GM12878 (cell line): ENCODE data around the gene UMAD1. TPM values are rescaled to one million over a fixed set of nuclear protein-coding genes. Genes with fewer than 3 reads are reported as not detected.

Experiments
- ATAC-seq: fragments of 200-7000 bp; cut with Tn5 transposase; 3 replicates; pipeline ENCODE4 v1.9.1; 2020; ENCODE audit warnings: mild to moderate bottlenecking, moderate library complexity
- BruUV-seq: library from RNA; stranded (reverse); fragments of 400-500 nt; replicated peaks from 2 replicates; lab custom pipeline; 2021; lab: Mats Ljungman, UMichigan
- CTCF ChIA-PET: fragments of 300-600 bp; sonication (Branson Sonifier 250); formaldehyde crosslinking; extraction: SDS; loops from one replicate; lab custom pipeline; 2021; ENCODE audit warnings: inconsistent platforms; lab: Yijun Ruan, JAX
- POLR2A ChIA-PET: fragments of 350-600 bp; formaldehyde crosslinking; extraction: SDS; loops from one replicate; lab custom pipeline; 2021; ENCODE audit warnings: inconsistent platforms; lab: Charles Lee
- RAD21 ChIA-PET: fragments of 300-600 bp; sonication (Branson Sonifier 250); formaldehyde crosslinking; loops from one replicate; lab custom pipeline; 2023; ENCODE audit warnings: antibody characterized with exemption; ENCODE audit not compliant: unreplicated experiment; lab: Charles Lee
- SMC1A ChIA-PET: fragments of 300-600 bp; sonication (Branson Sonifier 250); formaldehyde crosslinking; loops from one replicate; lab custom pipeline; 2023; ENCODE audit not compliant: unreplicated experiment, uncharacterized antibody; lab: Charles Lee
- DNase-seq: peaks from one replicate; pipeline ENCODE4 v3.0.0-alpha.2; 2011; ENCODE audit warnings: low read depth, low spot score
- FAIRE-seq: peaks from 3 replicates; lab custom pipeline; 2011; peaks lifted over from hg19 to GRCh38; lab: Jason Lieb, UNC
- H2AFZ ChIP-seq: 2 replicates; pipeline ENCODE4 v1.6.0; 2011; ENCODE audit warnings: low read depth, low read length, control low read depth; ENCODE audit not compliant: control insufficient read depth
- H3K27ac ChIP-seq: 2 replicates; pipeline ENCODE4 v1.5.1; 2011; ENCODE audit warnings: control low read depth; ENCODE audit not compliant: control insufficient read depth, insufficient read depth
- H3K27me3 ChIP-seq, 2 experiments: replicated peaks in 1 of 2; 2 replicates each; pipeline versions ENCODE4 v1.6.0 to v1.6.1; 2011; ENCODE audit warnings: low read length in 1 of 2; ENCODE audit not compliant: control insufficient read depth in 2 of 2, insufficient read depth in 2 of 2
- H3K36me3 ChIP-seq, 2 experiments: 2 replicates each; pipeline ENCODE4 v1.5.1; 2011; ENCODE audit warnings: low read length in 1 of 2; ENCODE audit not compliant: control insufficient read depth in 2 of 2, insufficient read depth in 2 of 2
- H3K4me1 ChIP-seq: 2 replicates; pipeline ENCODE4 v1.6.1; 2011; ENCODE audit warnings: mild to moderate bottlenecking, low read length, moderate library complexity, mixed read lengths; ENCODE audit not compliant: control insufficient read depth, insufficient read depth
- H3K4me2 ChIP-seq: 2 replicates; pipeline ENCODE4 v1.6.0; 2011; ENCODE audit warnings: control low read depth; ENCODE audit not compliant: control insufficient read depth, insufficient read depth
- H3K4me3 ChIP-seq: fragments of 200-600 bp; sonication (generic); 2 replicates; pipeline ENCODE4 v1.5.1; 2016
- H3K79me2 ChIP-seq: 2 replicates; pipeline ENCODE4 v1.6.0; 2011; ENCODE audit warnings: low read length; ENCODE audit not compliant: control insufficient read depth, insufficient read depth
- H3K9ac ChIP-seq: 2 replicates; pipeline ENCODE4 v1.8.0; 2011; ENCODE audit warnings: low read length, control low read depth, mixed read lengths; ENCODE audit not compliant: control insufficient read depth, insufficient read depth
- H3K9me3 ChIP-seq: replicated peaks from 3 replicates; pipeline ENCODE4 v1.5.1; 2011; ENCODE audit warnings: mild to moderate bottlenecking, low read length; ENCODE audit not compliant: control insufficient read depth, insufficient read depth
- H4K20me1 ChIP-seq: 2 replicates; pipeline ENCODE4 v1.6.0; 2011; ENCODE audit not compliant: control insufficient read depth, insufficient read depth
- BACH1 ChIP-seq: fragments of 450-650 bp; IDR thresholded peaks from 2 replicates; pipeline ENCODE4 v1.6.1; 2017; ENCODE audit warnings: mild to moderate bottlenecking, borderline replicate concordance
- BMI1 ChIP-seq: fragments of 450-650 bp; IDR thresholded peaks from 2 replicates; pipeline ENCODE4 v1.6.1; 2016; ENCODE audit warnings: mild to moderate bottlenecking, moderate library complexity, borderline replicate concordance
- CBX5 ChIP-seq: sonication (generic); IDR thresholded peaks from 2 replicates; pipeline ENCODE4 v1.6.1; 2016; ENCODE audit warnings: low read depth, moderate library complexity, mild to moderate bottlenecking, inconsistent platforms
- CHD2 ChIP-seq: IDR thresholded peaks from 2 replicates; pipeline ENCODE4 v1.6.1; 2011; ENCODE audit warnings: low read depth, low read length, improper control_type of control experiment, borderline replicate concordance
- DPF2 ChIP-seq: fragments of 450-650 bp; IDR thresholded peaks from 2 replicates; pipeline ENCODE4 v1.6.1; 2017; ENCODE audit warnings: mild to moderate bottlenecking
- E2F4 ChIP-seq: IDR thresholded peaks from 2 replicates; pipeline ENCODE4 v1.6.1; 2012; ENCODE audit warnings: low read depth, low read length, improper control_type of control experiment
- E2F8 ChIP-seq: fragments of 450-650 bp; IDR thresholded peaks from 2 replicates; pipeline ENCODE4 v1.6.1; 2018; ENCODE audit warnings: mild to moderate bottlenecking, low read depth, moderate library complexity; ENCODE audit not compliant: partially characterized antibody
- ESRRA ChIP-seq: IDR thresholded peaks from 2 replicates; pipeline ENCODE4 v1.6.1; 2012; ENCODE audit warnings: mild to moderate bottlenecking, low read length, improper control_type of control experiment
- ETV6 ChIP-seq, 2 experiments: fragments of 450-650 bp in 1 of 2; IDR thresholded peaks in 1 of 2; conservative IDR thresholded peaks in 1 of 2; 2 replicates each; pipeline ENCODE4 v1.6.1; 2014; ENCODE audit warnings: antibody characterized with exemption in 1 of 2, borderline replicate concordance in 1 of 2, low read depth in 1 of 2, mild to moderate bottlenecking in 1 of 2, moderate library complexity in 1 of 2
- FOS ChIP-seq: IDR thresholded peaks from 3 replicates; pipeline ENCODE4 v1.6.1; 2011; ENCODE audit warnings: borderline replicate concordance; ENCODE audit not compliant: insufficient read length; ENCODE audit errors: extremely low read depth
- FOXM1 ChIP-seq: IDR thresholded peaks from 2 replicates; pipeline ENCODE4 v1.6.1; 2012; ENCODE audit warnings: low read depth, mild to moderate bottlenecking, inconsistent platforms, low read length, moderate library complexity
- HDAC2 ChIP-seq: fragments of 200-600 bp; sonication (generic); IDR thresholded peaks from 2 replicates; pipeline ENCODE4 v1.6.1; 2017
- IKZF2 ChIP-seq, 2 experiments: fragments of 450-650 bp; IDR thresholded peaks; 2 replicates each; pipeline ENCODE4 v1.6.1; 2017; ENCODE audit warnings: mild to moderate bottlenecking in 2 of 2, moderate library complexity in 2 of 2
- JUNB ChIP-seq: IDR thresholded peaks from 2 replicates; pipeline ENCODE4 v1.6.1; 2016; ENCODE audit warnings: antibody characterized with exemption, mild to moderate bottlenecking
- KAT2A ChIP-seq: conservative IDR thresholded peaks from 2 replicates; pipeline ENCODE4 v1.6.1; 2011; ENCODE audit warnings: low read depth, low read length; ENCODE audit not compliant: control insufficient read depth
- MEF2B ChIP-seq: fragments of 450-650 bp; IDR thresholded peaks from 2 replicates; pipeline ENCODE4 v1.6.1; 2018; ENCODE audit warnings: mild to moderate bottlenecking, moderate library complexity; ENCODE audit not compliant: partially characterized antibody, poor library complexity, severe bottlenecking
- PAX8 ChIP-seq: fragments of 450-650 bp; IDR thresholded peaks from 2 replicates; pipeline ENCODE4 v1.6.1; 2017; ENCODE audit warnings: mild to moderate bottlenecking, moderate library complexity
- PML ChIP-seq: IDR thresholded peaks from 2 replicates; pipeline ENCODE4 v1.6.1; 2012; ENCODE audit warnings: low read length, inconsistent platforms
- RB1 ChIP-seq: fragments of 450-650 bp; formaldehyde crosslinking; IDR thresholded peaks from 2 replicates; pipeline ENCODE4 v1.6.1; 2017; ENCODE audit warnings: mild to moderate bottlenecking, borderline replicate concordance
- RELA ChIP-seq: fragments of 450-650 bp; IDR thresholded peaks from 2 replicates; pipeline ENCODE4 v1.8.0; 2014; ENCODE audit warnings: borderline replicate concordance; ENCODE audit not compliant: partially characterized antibody
- STAT1 ChIP-seq: fragments of 450-650 bp; conservative IDR thresholded peaks from 2 replicates; pipeline ENCODE4 v1.6.1; 2014; ENCODE audit warnings: antibody characterized with exemption, mild to moderate bottlenecking
- SUZ12 ChIP-seq: fragments of 200-600 bp; sonication (generic); IDR thresholded peaks from one replicate; pipeline ENCODE4 v1.6.1; 2018; ENCODE audit warnings: antibody characterized with exemption, mild to moderate bottlenecking; ENCODE audit not compliant: unreplicated experiment
- YY1 ChIP-seq: IDR thresholded peaks from 2 replicates; pipeline ENCODE4 v1.6.1; 2011; ENCODE audit warnings: low read depth, mild to moderate bottlenecking, low read length
- WGBS: methylation state at CpG from one replicate; pipeline ENCODE4 v1.1.6; 2016; ENCODE audit warnings: low lambda C conversion rate; ENCODE audit not compliant: insufficient replicate concordance, insufficient coverage; ENCODE audit errors: missing lambda C conversion rate; 5-methylcytosine and 5-hydroxymethylcytosine counted together
- in situ Hi-C: fragments of 300-500 bp; cut with MboI; formaldehyde crosslinking; loops from 9 replicates; pipeline ENCODE4 v1.14.3; 2018; ENCODE audit warnings: mixed read lengths
- intact Hi-C: fragments of 100-400 bp; cut with micrococcal nuclease; formaldehyde crosslinking; loops from one replicate; pipeline ENCODE4 v1.14.2; 2022; ENCODE audit not compliant: unreplicated experiment
- polyA plus RNA-seq, 11 experiments: library from polyadenylated mRNA; depleted of rRNA in 4 of 11; unstranded in 6 of 11; stranded (reverse) in 5 of 11; fragments of >200 nt; fragmentation: Nextera tagmentation in 4 of 11; fragmentation: Illumina TruSeq in 1 of 11; extraction: Ambion mirVana in 4 of 11; extraction: Trizol in 1 of 11; gene quantifications; 1 replicate in 1 of 11; 2 replicates in 10 of 11; pipeline versions ENCODE4 v1.2.1 to v1.2.3, GENCODE V29; 2011 to 2016; ENCODE audit warnings: inconsistent platforms in 2 of 11, missing spikeins in 2 of 11, low read depth in 1 of 11
- total RNA-seq, 4 experiments: library from RNA; depleted of rRNA in 3 of 4; stranded (reverse); fragments of >200 nt in 3 of 4; fragmentation: Illumina TruSeq in 1 of 4; extraction: Trizol in 1 of 4; gene quantifications; 2 replicates each; pipeline versions ENCODE4 v1.2.1 to v1.2.3, GENCODE V29; 2013 to 2021

UMAD1 gene
- total and polyA plus RNA-seq, 10 of the 15 experiments (the other 5 are each of a cell fraction or from before 2014, with no cell fraction given): 6.0 to 28.6 (median 9.3) TPM

GRCh38 chr7:7772397-7772821 lies 131.9 kb downstream of the UMAD1 start:
- Histone ChIP-seq H4K20me1 (no peaks in the 10 kb centered on the region), H3K27ac (no peak overlapping the region), H3K79me2 (no peaks in the 10 kb centered on the region), H3K9me3 (no peaks in the 10 kb centered on the region), H3K4me1 (peaks cover 18% of the 10 kb centered on the region), H3K27me3 (no peaks in the 10 kb centered on the region), H3K4me3 (0 out of 2 replicates have a peak overlapping the region, but pooled peaks have one; percentile 6), H3K9ac (no peak overlapping the region), H2AFZ (no peak overlapping the region; the same call in 1 of the 2 replicates), H3K36me3 (no peaks in the 10 kb centered on the region), H3K4me2 (peak overlapping the region; percentile 64)
- in situ Hi-C loops: no loop called here
- FAIRE-seq (no peak), ATAC-seq (peak; percentile 77), DNase-seq (no peak)
- BruUV-seq: no TSS peak
- WGBS: 11% methylated on average over 6 of the region's 6 CpGs
- ChIA-PET SMC1A (interaction anchor here (0.7 to 5.6 kb wide), 34 partner anchors 8 to 417 kb away, joined by 3 to 45 read pairs (median 5); partner anchors contain the start of genes GLCCI1 and RPA3), POLR2A (interaction anchor here (0.9 to 2.5 kb wide), 11 partner anchors 8 to 203 kb away, joined by 3 to 9 read pairs (median 4); partner anchors contain the start of gene RPA3), CTCF (interaction anchor here (0.9 to 3.0 kb wide), 10 partner anchors 8 to 418 kb away, joined by 3 to 22 read pairs (median 4); no protein-coding TSS in a partner anchor), RAD21 (interaction anchor here (0.9 to 4.5 kb wide), 22 partner anchors 8 to 414 kb away, joined by 3 to 39 read pairs (median 8); partner anchors contain the start of gene GLCCI1)
- intact Hi-C loops: loop anchor here (2.0 kb wide), 1 partner anchor 48 kb away; no protein-coding TSS in a partner anchor
- TF ChIP-seq MEF2B: no peak
- 0 out of 4 replicates have a peak, but pooled peaks of 1 of the 2 experiments have one; percentile 38 for TF ChIP-seq IKZF2 (IDR thresholded peaks at IDR 0.05)
- TF ChIP-seq ESRRA: no peak
- no peak for TF ChIP-seq RB1
- TF ChIP-seq SUZ12: no peak
- TF ChIP-seq E2F8: no peak
- no peak for TF ChIP-seq ETV6 (conservative IDR thresholded peaks at IDR 0.05 in 1 of 2, IDR thresholded peaks at IDR 0.05 in 1 of 2; ENCODE audit: borderline replicate concordance in 1 of 2, low read depth in 1 of 2)
- TF ChIP-seq KAT2A: no peak
- 0 out of 2 replicates have a peak, but pooled peaks have one; percentile 24 for TF ChIP-seq FOXM1
- no peak for TF ChIP-seq RELA
- TF ChIP-seq DPF2: 0 out of 2 replicates have a peak, but pooled peaks have one; percentile 32
- no peak for TF ChIP-seq BACH1
- TF ChIP-seq FOS: no peak
- TF ChIP-seq CBX5: no peak
- TF ChIP-seq STAT1: no peak
- peak; percentile 62 for TF ChIP-seq JUNB
- TF ChIP-seq E2F4: no peak
- no peak for TF ChIP-seq CHD2
- TF ChIP-seq HDAC2: no peak
- TF ChIP-seq BMI1: no peak
- TF ChIP-seq YY1: no peak
- no peak for TF ChIP-seq PAX8
- TF ChIP-seq PML: no peak
